Nephron (organoid): ENCODE data around the gene PHYHD1.
A peak's percentile ranks its signal among the peaks of the same experiment; 100 is the strongest.

ENCODE experiments used
- H3K27ac Mint-ChIP-seq, 3 experiments: 2 replicates each; pipeline ENCODE4 v1.8.0; 2020; ENCODE audit warnings: mixed read lengths in 3 of 3, mild to moderate bottlenecking in 2 of 3, moderate library complexity in 1 of 3
- H3K27me3 Mint-ChIP-seq: 2 replicates; pipeline ENCODE4 v1.8.0; 2021; ENCODE audit warnings: low read depth, mild to moderate bottlenecking, moderate library complexity, mixed read lengths
- H3K36me3 Mint-ChIP-seq: 2 replicates; pipeline ENCODE4 v1.8.0; 2020; ENCODE audit warnings: low read depth, mixed read lengths
- H3K4me1 Mint-ChIP-seq: 2 replicates; pipeline ENCODE4 v1.8.0; 2020; ENCODE audit warnings: mixed read lengths
- H3K4me3 Mint-ChIP-seq, 3 experiments: 2 replicates each; pipeline ENCODE4 v1.8.0; 2020; ENCODE audit warnings: mild to moderate bottlenecking in 3 of 3, mixed read lengths in 3 of 3, moderate library complexity in 2 of 3
- H3K9me3 Mint-ChIP-seq: 2 replicates; pipeline ENCODE4 v1.8.0; 2020; ENCODE audit warnings: mixed read lengths
- CTCF ChIP-seq, 3 experiments: fragments of 200-600 bp; sonication (generic); IDR thresholded peaks; one replicate each; pipeline ENCODE4 v1.5.0; 2021; ENCODE audit warnings: antibody characterized with exemption in 3 of 3; ENCODE audit not compliant: unreplicated experiment in 3 of 3

The PHYHD1 gene

GRCh38 chr9:128918921-128919320, 1.9 kb upstream of the PHYHD1 start:
- Mint-ChIP-seq H3K27ac (peak overlapping the region; percentile 78 to 99 (median 79)), H3K9me3 (no peaks in the 10 kb centered on the region), H3K4me1 (peaks cover 43% of the 10 kb centered on the region), H3K27me3 (no peaks in the 10 kb centered on the region), H3K4me3 (peak overlapping the region in 1 of 3 experiments; percentile 66), H3K36me3 (peaks cover 20% of the 10 kb centered on the region)
- no peak for TF ChIP-seq CTCF (IDR thresholded peaks at IDR 0.05; ENCODE audit: unreplicated experiment in 3 of 3)

GRCh38 chr9:128919402-128920089, 1.2 kb upstream of the PHYHD1 start:
- H3K9me3 Mint-ChIP-seq = no peaks in the 10 kb centered on the region
- no peaks in the 10 kb centered on the region for H3K27me3 Mint-ChIP-seq
- peak overlapping the region; percentile 78 to 99 (median 79) for H3K27ac Mint-ChIP-seq
- no peak for TF ChIP-seq CTCF (IDR thresholded peaks at IDR 0.05; ENCODE audit: unreplicated experiment in 3 of 3)
- peak overlapping the region in 1 of 3 experiments; percentile 66 for H3K4me3 Mint-ChIP-seq
- peaks cover 43% of the 10 kb centered on the region for H3K4me1 Mint-ChIP-seq
- H3K36me3 Mint-ChIP-seq = peaks cover 20% of the 10 kb centered on the region

- peak in 1 of 3 experiments; percentile 10 for TF ChIP-seq CTCF (IDR thresholded peaks at IDR 0.05; ENCODE audit: unreplicated experiment in 3 of 3)
- no peaks in the 10 kb centered on the region for H3K27me3 Mint-ChIP-seq
- peaks cover 30% of the 10 kb centered on the region for H3K4me1 Mint-ChIP-seq
- no peaks in the 10 kb centered on the region for H3K9me3 Mint-ChIP-seq
- peak overlapping the region; percentile 91 to 92 (median 91) for H3K4me3 Mint-ChIP-seq
- H3K27ac Mint-ChIP-seq = peak overlapping the region; percentile 96 to 99 (median 99)
- H3K36me3 Mint-ChIP-seq = peaks cover 9% of the 10 kb centered on the region
Measured at GRCh38 chr9:128921881-128922763, 1.3 kb downstream of the PHYHD1 start.

- no peak for TF ChIP-seq CTCF (IDR thresholded peaks at IDR 0.05; ENCODE audit: unreplicated experiment in 3 of 3)
- peaks cover 29% of the 10 kb centered on the region for H3K4me1 Mint-ChIP-seq
- no peaks in the 10 kb centered on the region for H3K27me3 Mint-ChIP-seq
- no peaks in the 10 kb centered on the region for H3K9me3 Mint-ChIP-seq
- H3K36me3 Mint-ChIP-seq = peaks cover 4% of the 10 kb centered on the region
- H3K27ac Mint-ChIP-seq = peak overlapping the region in 1 of 3 experiments; percentile 33
- H3K4me3 Mint-ChIP-seq = peak overlapping the region; percentile 72 to 91 (median 91)
Measured at GRCh38 chr9:128923493-128923883, 2.7 kb downstream of the PHYHD1 start.

GRCh38 chr9:128927731-128928411, 7.1 kb downstream of the PHYHD1 start:
- Mint-ChIP-seq H3K4me3 (peak overlapping the region in 2 of 3 experiments; percentile 6 to 56), H3K27ac (peak overlapping the region; percentile 48 to 85 (median 73)), H3K27me3 (no peaks in the 10 kb centered on the region), H3K9me3 (no peaks in the 10 kb centered on the region), H3K4me1 (peaks cover 7% of the 10 kb centered on the region), H3K36me3 (peaks cover 4% of the 10 kb centered on the region)
- TF ChIP-seq CTCF (IDR thresholded peaks at IDR 0.05; ENCODE audit: unreplicated experiment in 3 of 3) = peak; percentile 83 to 89 (median 88)
